Ammon's horn (tissue), 1 donor: Measurements from ENCODE around the gene RBMS1.

ENCODE experiments used
- DNase-seq: peaks from one replicate; pipeline ENCODE4 v3.0.0-alpha.2; 2016; ENCODE audit warnings: low spot score

RBMS1 gene

DNA sequence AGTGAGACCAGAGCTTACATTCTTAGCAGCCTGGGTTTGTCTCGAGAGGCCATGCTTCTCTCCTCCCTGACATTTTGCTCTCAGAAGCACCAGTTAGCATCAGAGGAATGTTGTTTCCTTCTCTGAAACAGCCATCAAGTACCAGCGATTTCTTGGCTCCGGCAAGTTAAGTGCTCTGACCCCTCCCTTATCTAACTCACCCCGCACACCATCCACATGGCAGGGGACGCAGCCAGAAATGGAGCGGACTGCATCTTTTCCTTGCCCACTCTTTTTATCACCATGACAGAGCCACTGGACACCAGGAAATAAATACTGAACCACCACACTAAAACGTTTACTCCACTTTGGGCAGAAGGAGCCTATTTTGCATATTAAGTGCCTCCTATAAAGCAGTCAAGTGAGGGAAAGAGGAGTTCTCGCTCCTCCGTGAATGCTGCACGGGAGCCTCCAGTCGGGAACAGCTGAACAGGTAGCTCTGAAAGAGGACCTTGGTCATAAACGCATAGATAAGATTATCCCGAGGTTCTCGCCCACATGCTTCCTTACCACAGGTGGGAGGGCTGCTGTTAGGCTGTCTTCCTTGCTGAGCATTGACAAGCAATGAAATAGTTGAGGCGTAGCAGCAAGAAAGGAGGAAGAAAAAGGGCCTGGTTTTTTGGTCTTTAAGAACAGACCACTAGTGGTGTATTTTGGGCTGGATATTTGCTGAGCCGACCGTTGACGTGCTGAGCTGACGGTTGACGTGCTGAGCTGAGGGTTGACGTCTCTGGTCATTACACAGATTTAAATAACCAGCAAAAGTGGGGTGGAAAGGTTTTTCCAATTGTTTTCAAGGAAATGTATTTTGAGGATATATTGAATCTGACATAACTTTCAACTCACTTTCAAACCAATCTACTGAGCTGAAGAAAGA, 222.2 kb downstream of the RBMS1 start:
- no peak for DNase-seq

DNA sequence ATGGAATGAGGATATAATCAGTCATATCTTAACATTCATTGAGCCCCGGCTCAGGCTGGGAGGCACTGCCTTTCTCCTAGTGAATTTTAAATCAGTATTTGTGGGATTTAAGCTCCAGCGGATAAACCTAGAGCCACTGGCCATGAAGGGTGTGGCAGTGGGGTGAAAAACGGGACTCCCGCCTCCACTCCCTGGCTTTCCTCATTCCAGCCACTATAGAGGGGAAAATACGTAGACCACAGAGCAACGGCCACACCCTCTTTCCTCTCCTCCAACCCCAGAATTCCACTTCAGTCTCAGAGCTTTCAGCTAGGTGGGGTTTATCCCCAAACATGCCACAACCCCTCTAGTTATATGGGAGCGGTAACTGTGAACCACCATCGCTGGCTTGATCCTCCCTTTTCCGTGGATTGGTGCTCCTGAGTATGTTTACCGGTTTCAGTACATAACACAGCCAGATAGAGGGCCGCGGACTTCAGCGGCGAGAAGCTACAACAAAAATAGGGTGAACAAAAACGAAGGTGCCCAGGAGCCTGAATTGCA, 223.0 kb downstream of the RBMS1 start:
- no peak for DNase-seq

DNA sequence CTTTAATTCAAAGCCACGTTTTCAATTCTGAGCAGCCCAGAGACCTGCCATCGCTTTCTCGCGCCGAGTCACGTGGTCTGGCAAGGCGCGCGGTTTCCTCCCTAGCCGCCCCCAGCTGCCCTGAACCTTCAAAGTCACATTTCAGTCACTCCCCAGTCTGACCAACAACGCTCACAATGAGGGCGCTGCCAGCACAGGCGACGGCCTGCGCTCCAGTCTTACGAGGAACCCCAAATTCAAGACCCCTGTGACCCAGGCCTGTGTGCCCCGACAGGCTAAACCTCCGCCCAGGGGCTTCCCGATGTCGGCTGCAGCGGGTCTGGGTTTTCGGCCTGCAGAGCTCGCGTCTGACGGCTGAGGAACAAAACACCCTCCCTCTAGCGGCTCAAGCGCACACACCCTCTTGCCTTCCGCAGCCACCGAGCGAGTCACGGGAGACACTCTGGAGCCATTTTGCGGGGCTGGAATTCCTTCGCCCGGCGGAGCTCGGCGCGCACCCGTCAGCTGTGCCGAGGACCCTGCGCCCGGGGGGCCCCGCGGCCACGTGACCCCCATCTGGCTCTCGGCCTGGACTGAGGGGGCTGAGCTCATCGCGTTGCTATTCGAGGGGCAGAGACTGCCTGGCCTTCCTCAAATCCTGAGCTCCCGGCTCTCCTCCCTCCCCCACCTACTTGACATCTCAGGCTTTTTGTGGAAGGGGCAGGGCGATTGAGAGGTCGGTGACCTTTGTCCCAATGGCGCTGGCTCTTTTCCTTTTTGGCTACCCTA, 223.6 kb downstream of the RBMS1 start:
- DNase-seq, result peak; percentile 81

DNA sequence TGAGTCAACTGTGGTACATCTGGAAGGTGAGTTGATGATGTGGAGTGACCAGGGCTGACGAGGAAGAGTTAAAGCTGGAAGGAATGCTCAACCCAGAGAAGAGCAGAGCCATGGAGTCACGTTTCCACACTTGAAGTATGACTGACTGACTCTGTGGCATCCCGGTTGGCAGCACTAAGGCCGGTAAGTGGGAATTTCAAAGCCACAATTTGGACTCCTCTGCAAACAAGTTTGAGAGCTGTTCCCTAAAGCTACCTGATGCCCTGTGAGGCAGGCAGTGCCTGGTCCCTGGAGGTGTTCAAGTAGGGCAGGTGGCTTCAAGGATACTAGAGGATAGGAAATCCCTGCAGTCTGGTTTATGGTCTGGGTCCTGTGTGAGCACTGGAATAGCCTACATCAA, 224.2 kb downstream of the RBMS1 start:
- no peak for DNase-seq

DNA sequence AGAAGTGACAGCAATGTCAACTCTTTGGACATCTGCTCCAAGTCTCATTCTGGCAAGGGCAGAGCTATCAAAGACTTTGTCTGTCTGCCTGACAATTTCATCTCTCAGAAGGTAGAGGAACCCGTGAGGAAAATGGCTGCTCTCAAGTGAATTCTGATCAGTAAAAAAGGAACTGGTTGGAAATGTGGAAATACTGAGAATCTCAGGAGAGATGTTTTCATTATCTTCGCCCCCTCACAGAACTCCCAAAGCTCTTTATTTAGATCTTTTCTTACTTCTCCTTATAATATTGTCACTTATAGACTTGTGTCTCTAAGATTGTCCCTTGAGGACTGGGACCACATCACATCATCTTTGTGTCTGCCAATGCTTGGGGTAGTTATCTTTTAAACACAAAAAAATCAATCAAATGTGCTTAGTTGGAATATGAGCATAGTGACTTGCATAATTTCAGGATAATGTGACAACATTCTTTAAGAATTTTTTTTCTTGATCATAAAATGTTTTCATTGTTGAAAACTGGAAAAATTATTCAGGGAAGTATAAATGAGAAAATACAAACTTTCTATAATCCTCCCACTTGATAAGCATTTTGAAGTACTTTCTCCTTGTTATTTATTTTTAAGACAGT, 225.3 kb downstream of the RBMS1 start:
- no peak for DNase-seq

DNA sequence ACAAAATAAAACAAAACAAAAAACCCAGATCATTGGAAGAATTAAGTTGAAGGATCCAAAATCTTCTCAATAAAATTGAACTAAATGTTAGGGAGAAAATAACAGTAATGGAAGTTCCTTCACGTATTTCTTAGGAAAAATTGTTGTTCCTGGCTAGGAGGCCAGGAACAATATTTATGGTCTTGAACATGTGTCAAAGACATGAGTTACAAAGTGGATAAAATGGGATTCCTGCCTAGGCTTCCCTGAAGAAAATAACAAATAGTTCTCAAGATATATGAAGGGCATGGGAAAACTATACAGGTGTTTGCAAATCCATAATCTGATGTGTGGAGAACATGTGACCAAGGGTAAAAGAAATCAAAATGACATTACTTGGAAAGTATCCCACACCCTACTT, 225.9 kb downstream of the RBMS1 start:
- no peak for DNase-seq

DNA sequence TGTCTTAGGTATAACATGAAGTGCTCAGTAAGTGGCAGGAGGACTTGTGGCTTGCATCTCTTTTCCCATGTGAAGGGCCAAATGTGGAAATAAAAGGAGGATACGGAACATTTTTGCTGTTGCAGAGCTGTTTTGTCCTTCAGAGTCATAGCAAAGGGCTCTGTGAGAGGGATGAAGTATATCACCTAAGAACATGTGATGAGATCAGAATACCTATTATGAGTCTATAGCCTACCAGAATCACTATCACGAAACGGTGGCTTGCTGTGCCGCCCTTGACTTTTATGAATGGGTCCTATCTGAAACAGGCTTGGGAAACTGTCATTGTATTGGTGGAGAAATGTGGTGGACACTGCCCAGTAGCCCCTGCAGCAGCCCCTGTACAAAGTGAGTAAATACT, 226.6 kb downstream of the RBMS1 start:
- DNase-seq, result no peak

DNA sequence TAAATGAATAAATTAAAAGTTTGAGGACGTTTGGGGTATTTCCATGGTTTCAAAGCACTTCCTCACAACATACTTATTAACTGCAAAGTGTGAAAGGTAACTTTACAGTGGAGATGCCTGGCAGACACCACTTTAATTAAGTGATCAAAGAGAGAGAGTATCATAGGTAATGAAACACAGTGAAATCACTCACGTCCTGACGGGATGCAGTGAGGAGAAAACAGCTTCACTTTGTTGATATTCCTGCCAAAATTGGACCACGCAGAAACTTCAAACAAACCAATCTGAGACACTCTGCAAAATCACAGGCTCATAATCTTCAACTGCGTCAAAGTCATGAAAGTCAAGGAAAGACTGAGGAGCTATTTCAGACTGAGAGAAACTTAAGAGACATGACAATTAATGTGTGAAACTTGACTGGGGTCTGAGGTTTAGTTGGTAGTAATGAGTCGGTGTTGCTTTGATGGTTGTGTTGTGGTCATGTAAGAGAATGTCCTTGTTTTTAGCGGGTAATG, 227.5 kb downstream of the RBMS1 start:
- no peak for DNase-seq

DNA sequence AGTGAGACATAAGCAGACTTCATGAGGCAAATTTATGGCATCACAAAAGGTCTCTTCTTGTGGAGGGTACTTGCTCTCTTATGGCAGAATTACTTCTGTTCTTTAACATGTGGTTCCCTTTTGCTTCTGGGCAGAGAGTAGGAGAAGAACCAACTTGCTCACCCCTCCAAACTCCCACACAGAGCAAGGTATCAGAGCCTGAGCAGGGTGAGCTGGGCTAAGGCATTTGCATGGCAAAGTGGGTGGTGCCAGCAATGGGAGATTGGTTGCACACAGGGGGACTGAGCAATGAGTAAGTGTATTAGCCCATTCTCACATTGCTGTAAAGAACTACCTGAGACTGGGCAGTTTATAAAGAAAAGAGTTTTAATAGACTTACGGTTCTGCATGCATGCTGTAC, 229.3 kb downstream of the RBMS1 start:
- DNase-seq, result no peak

DNA sequence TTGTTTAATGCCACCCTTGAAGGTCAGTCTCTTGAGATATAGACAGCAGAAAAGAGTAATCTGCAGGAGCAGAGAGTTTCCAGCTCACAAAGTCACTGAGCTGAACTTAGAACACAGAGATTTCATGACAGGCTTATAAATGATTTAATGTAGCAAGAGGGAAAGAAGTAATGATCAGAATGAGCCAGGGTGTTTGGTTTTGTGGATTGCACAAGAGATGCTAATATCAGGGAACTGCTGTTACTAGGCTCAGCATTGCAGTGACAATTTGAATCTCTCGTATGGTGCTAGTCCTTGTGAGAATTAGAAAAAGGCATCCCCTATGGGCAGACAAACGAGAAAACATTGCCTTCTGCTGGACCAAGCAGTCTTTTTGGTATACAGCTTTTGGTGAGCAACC, 231.9 kb downstream of the RBMS1 start:
- no peak for DNase-seq

DNA sequence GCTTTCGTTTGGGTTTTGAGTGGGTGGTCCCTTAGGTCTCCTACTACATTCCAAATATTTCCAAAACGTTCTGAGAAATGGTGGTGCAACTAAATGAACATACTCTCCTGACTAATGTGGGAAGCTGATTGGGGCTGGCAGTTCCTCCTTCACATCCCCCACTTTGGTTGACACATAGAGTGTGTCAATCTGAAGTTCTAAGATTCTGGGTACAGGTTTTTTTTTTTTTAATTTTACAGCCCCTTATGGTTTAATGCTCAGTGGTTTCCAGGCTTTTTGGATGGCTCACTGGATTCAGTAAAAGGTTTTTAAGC, 235.2 kb downstream of the RBMS1 start:
- DNase-seq, result no peak

DNA sequence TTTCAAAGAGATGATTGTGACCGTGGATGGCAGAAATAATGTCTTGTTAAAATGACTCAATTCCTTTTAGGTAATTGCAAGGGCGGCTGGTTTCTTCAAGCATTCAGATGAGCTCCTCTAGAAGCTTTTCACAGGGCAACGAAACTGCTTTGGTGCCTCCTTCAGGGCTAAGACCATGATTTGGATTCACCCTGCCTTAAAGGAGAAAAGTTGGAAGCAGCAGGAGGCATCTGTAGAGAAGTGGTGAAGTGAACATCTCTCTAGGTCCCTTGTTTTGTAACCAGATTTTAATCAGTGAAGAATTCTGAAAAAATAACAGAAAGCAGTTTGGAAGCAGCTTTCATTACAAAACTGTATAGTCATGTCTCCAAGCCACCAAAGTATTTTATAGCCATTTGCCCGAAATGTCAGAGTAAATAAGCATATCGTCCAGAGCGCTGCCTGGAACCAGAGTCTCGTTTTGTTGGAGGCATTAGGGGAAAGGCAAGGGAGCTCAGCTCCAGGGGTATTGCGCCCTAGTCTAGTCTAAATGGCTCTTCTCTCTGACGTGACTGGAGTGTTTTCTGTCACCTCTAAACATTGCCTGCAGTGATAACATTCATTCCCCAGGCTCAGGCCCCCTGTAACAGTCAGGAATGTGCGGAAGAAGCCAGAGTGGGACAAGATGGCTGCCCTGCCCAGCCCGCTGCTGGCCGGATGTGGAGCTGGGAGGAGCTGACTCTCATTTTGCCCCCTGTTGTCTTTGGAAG, 235.7 kb downstream of the RBMS1 start:
- no peak for DNase-seq

DNA sequence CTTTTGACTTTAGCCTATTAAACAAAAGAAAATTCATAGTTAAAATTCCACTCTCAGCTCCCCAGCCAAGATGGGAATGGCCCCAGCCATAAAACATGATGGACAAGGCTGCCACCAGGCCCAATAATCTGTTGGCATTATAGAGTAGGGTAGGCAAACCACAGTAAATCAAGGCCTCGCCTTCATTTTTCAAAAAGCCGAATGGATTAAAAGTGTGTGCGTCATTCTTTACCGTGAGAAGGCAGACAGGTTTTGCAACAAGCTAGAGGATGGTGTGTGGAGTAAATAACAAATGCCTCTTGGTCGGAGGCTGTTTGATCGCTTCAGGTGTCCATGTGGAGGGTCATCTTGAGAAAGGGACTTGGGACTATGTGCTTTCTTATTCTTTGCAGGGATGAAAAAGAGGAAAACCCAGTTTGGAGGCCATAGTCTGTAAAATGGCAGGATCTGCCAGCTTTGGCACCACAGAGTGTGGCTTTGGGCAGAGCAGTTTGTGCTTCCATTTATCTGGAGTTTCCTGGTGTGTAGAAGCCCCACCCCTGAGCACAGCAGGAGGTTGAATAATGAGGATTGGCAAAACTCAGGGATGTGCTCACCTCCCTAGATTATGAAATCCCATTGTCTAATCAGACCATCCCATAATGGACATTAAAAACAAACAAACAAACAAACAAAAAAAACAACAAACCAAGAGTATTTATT, 236.4 kb downstream of the RBMS1 start:
- no peak for DNase-seq

DNA sequence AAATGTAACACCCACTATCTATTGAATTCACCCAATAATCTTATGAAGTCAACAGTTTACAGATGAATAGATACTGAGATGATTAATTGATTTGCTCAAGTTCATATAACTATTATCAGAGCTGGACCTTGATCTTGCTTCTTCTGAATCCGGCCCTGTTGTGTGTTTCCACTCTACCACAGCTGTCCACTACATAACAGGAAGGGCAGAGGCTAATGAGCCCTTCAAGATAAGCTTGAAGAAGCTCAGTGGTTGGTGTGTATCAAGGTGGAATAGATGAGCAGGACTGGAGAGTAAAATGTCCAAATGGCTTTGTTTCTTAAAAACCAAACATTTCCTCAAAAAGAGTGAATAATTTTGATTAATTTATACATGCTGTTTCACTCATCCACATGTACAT, 237.1 kb downstream of the RBMS1 start:
- DNase-seq, result no peak

DNA sequence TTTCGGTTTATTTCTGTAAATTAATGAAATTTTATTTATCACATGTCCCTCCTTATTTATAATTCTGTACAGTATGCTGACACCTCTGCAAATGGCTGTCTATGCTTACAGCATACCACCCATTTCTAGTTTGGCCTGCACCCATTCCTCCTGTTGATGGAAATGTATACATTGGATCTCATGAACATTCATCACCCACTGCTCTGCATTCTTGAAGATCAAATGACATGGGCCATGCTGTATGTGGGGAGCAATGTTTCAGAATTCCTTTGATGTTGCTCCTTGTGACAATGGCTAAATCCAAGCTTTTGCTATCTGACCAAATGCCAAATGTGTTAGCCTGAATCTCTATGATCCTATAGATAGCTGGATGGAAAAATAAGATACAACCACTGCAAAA, 238.2 kb downstream of the RBMS1 start:
- DNase-seq, result no peak

DNA sequence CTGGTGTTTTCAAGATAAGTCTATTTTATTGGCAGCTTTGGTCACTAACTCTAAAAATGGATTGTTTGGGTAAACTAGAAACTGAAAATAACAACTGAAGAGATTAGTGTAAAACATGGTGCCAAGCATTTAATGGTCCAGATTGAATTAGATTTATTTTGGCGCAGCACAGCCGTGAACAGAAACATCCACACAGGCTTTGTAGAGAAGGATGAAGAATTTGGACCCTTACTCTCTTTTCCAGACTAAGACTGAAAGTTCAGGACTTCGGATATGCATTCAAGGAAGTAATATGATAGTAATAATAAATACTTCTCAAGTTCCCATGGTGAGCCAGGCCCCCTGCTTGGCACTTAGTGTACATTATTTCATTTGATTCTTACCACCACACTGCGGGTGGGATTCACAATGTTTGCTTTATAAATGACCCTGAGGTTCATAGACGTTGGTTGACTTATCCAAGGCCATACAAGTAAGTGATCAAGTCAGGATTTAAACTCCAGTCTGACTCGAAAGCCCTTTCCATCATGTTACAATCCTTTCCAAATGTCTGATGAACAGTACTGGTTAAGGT, 239.3 kb downstream of the RBMS1 start:
- DNase-seq, result no peak

DNA sequence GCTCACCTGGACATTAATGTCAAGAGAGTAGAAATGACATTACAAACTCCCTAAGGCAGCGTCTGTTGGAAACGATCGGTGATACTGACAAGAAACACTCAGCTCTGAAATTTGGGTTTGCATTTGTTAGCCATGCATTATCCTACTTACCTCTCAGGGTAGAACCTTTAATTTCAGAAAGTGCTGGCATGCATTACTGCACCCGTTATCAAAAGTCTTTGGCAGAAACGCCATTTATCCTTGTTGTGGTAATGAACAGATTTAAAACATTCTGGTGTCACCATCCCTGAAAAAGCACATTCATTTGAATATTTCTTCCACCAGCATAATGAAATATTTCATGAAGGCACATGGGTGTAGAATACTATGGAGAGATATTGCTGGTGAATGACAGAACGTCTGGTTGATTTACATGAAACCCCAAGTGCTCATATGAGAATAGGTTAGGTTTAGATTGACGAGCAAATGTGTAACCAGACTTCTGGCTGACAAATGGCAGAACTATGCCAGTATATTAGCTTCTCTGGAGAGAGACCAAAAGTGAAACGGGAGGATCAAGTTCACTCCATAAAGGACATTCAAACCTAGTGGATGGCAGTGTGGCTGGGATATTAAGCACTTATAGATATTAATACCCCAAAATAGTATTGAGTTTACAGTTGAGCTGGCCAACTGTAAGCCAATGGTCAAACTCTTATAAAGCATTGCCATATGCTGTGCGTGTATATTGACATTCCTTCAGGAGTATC, 240.0 kb downstream of the RBMS1 start:
- DNase-seq, result no peak

DNA sequence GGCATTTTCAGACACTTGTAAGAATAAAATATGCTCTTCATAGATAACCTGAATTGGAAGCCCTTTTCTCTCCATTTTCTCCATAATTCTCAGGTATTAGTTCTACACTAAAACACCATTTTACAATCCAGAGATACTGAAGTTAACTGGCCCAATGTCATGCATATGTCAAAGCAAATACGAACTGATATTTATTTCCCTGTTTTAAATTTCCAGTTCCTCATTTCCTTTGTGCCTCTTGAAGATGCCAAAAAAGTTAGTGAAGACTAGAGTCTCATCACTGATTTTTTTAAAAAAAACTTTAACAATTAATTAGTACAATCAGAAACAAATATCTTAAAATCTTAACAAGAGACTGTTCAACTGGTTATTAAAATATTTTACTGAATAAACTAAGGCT, 240.7 kb downstream of the RBMS1 start:
- no peak for DNase-seq

DNA sequence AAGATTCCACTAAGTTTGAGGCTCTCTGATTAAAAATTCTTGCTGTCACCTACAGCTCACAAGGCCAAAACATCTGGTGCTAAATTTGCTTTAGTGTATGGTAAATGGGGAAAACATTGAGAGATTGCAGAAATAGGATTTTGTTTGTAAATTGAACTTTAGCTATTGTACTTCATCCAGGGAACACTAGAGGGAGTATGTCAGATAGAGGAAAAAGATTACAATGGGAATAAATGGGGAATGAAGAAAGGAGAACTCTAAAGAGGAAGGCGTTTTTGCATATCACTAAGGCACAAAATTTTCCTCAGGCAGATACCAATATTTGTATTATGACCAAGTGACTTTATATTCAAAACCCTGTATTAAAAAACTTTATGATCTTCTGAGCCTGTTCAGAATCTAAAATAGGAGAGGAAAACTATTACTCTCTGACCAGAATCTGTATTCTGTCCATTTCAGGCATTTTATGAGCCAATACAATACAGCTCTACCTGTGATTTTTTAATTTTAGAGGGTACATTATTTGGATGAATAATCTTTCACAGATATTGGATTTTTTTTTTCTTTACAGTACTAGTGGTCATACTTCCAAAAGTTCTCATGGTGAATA, 241.2 kb downstream of the RBMS1 start:
- peak; percentile 52 for DNase-seq

DNA sequence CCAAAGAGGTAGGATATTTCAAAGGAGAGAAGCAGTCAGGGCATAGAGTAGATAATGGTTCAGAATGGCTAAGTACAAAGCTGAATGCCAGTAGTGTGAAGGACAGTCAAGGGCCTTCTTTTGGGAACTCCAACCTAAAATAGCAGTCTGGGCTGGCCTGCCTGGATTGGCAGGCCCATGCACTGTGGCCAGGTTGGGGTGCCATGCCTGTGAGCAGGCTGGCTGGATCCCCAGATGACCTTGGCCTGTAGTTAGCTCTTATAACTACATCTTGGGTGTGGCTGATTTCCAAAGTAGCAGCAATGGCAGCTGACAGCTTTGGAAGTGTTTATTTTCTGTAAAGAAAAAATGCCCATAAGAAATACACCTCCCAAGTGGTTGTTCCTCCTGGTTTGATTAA, 242.0 kb downstream of the RBMS1 start:
- DNase-seq, result no peak
